HG03342 (cell line): ENCODE results near the gene SIK3.
A peak's percentile ranks its signal among the peaks of the same experiment; 100 is the strongest.

ENCODE experiments used
- ATAC-seq: cut with Tn5 transposase; IDR thresholded peaks from one replicate; pipeline ENCODE4 v1.9.1; 2021; ENCODE audit warnings: mild to moderate bottlenecking, moderate library complexity; ENCODE audit not compliant: unreplicated experiment

The SIK3 gene

GRCh38 chr11:116903090-116903489 is 195.1 kb downstream of the SIK3 start:
- no peak for ATAC-seq

GRCh38 chr11:116901964-116902688 is 196.1 kb downstream of the SIK3 start:
- ATAC-seq, result no peak

- ATAC-seq, result no peak
Measured at GRCh38 chr11:116901211-116901610, 197.0 kb downstream of the SIK3 start.

- ATAC-seq, result no peak
Measured at GRCh38 chr11:116896211-116896610, 202.0 kb downstream of the SIK3 start.

- ATAC-seq, result no peak
Measured at GRCh38 chr11:116895048-116895757, 203.0 kb downstream of the SIK3 start.

- ATAC-seq, result no peak
Measured at GRCh38 chr11:116893906-116894305, 204.3 kb downstream of the SIK3 start.

- ATAC-seq, result no peak
Measured at GRCh38 chr11:116893437-116893836, 204.8 kb downstream of the SIK3 start.

- ATAC-seq, result no peak
Measured at GRCh38 chr11:116892374-116892773, 205.9 kb downstream of the SIK3 start.

- no peak for ATAC-seq
Measured at GRCh38 chr11:116891746-116892145, 206.5 kb downstream of the SIK3 start.

- no peak for ATAC-seq
Measured at GRCh38 chr11:116890607-116891006, 207.6 kb downstream of the SIK3 start.

- peak; percentile 82 for ATAC-seq
Measured at GRCh38 chr11:116890193-116890592, 208.0 kb downstream of the SIK3 start.

GRCh38 chr11:116888884-116889549 is 209.2 kb downstream of the SIK3 start:
- ATAC-seq, result no peak

- no peak for ATAC-seq
Measured at GRCh38 chr11:116888024-116888423, 210.2 kb downstream of the SIK3 start.

- no peak for ATAC-seq
Measured at GRCh38 chr11:116885951-116886655, 212.1 kb downstream of the SIK3 start.

- ATAC-seq, result no peak
Measured at GRCh38 chr11:116882386-116882785, 215.8 kb downstream of the SIK3 start.

- ATAC-seq, result no peak
Measured at GRCh38 chr11:116881143-116881542, 217.1 kb downstream of the SIK3 start.

GRCh38 chr11:116879800-116880625 is 218.2 kb downstream of the SIK3 start:
- no peak for ATAC-seq

- ATAC-seq, result no peak
Measured at GRCh38 chr11:116876656-116877055, 221.6 kb downstream of the SIK3 start.

- no peak for ATAC-seq
Measured at GRCh38 chr11:116875194-116875593, 223.0 kb downstream of the SIK3 start.

GRCh38 chr11:116874251-116874650 is 224.0 kb downstream of the SIK3 start:
- no peak for ATAC-seq
